Osteocyte (in vitro differentiated cells): ENCODE data around the gene ABLIM2. TPM values are rescaled to one million over a fixed set of nuclear protein-coding genes. Genes with fewer than 3 reads are reported as not detected.

ENCODE experiments used
- DNase-seq: peaks from one replicate; pipeline ENCODE4 v3.0.0; 2021; ENCODE audit warnings: mixed read lengths; ENCODE audit not compliant: unreplicated experiment; ENCODE audit errors: extremely low spot score
- H3K27ac Mint-ChIP-seq: one replicate; pipeline ENCODE4 v1.8.0; 2021; ENCODE audit warnings: mild to moderate bottlenecking, mixed read lengths; ENCODE audit not compliant: unreplicated experiment
- H3K27me3 Mint-ChIP-seq: one replicate; pipeline ENCODE4 v1.8.0; 2021; ENCODE audit warnings: mixed read lengths; ENCODE audit not compliant: unreplicated experiment
- H3K36me3 Mint-ChIP-seq: one replicate; pipeline ENCODE4 v1.8.0; 2021; ENCODE audit warnings: mixed read lengths; ENCODE audit not compliant: unreplicated experiment
- H3K4me1 Mint-ChIP-seq: one replicate; pipeline ENCODE4 v1.8.0; 2021; ENCODE audit warnings: mixed read lengths; ENCODE audit not compliant: unreplicated experiment
- H3K4me3 Mint-ChIP-seq: one replicate; pipeline ENCODE4 v1.8.0; 2021; ENCODE audit warnings: mild to moderate bottlenecking, moderate library complexity, mixed read lengths; ENCODE audit not compliant: unreplicated experiment
- H3K9me3 Mint-ChIP-seq: one replicate; pipeline ENCODE4 v1.8.0; 2021; ENCODE audit warnings: mixed read lengths; ENCODE audit not compliant: unreplicated experiment
- total RNA-seq: library from RNA; stranded (reverse); gene quantifications from 2 replicates; pipeline ENCODE4 v1.2.1, GENCODE V29; 2021
- TF ChIP-seq, protein P1 (sequence below): fragments of 200-600 bp; sonication (generic); IDR thresholded peaks from 2 replicates; pipeline ENCODE4 v1.5.0; 2021; ENCODE audit warnings: antibody characterized with exemption, mild to moderate bottlenecking, moderate library complexity

Gene ABLIM2
- total RNA-seq, 1 donor from 2014 or later, result 0.24 TPM

- Mint-ChIP-seq H3K27ac (no peak overlapping the region), H3K27me3 (peaks cover 33% of the 10 kb centered on the region), H3K9me3 (no peaks in the 10 kb centered on the region), H3K36me3 (no peaks in the 10 kb centered on the region), H3K4me1 (peaks cover 5% of the 10 kb centered on the region), H3K4me3 (no peak overlapping the region)
- no peak for DNase-seq
- TF ChIP-seq, protein P1, sequence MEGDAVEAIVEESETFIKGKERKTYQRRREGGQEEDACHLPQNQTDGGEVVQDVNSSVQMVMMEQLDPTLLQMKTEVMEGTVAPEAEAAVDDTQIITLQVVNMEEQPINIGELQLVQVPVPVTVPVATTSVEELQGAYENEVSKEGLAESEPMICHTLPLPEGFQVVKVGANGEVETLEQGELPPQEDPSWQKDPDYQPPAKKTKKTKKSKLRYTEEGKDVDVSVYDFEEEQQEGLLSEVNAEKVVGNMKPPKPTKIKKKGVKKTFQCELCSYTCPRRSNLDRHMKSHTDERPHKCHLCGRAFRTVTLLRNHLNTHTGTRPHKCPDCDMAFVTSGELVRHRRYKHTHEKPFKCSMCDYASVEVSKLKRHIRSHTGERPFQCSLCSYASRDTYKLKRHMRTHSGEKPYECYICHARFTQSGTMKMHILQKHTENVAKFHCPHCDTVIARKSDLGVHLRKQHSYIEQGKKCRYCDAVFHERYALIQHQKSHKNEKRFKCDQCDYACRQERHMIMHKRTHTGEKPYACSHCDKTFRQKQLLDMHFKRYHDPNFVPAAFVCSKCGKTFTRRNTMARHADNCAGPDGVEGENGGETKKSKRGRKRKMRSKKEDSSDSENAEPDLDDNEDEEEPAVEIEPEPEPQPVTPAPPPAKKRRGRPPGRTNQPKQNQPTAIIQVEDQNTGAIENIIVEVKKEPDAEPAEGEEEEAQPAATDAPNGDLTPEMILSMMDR, result no peak
Measured at GRCh38 chr4:8129136-8129535, 29.5 kb downstream of the ABLIM2 start.

- Mint-ChIP-seq H3K4me1 (peaks cover 9% of the 10 kb centered on the region), H3K4me3 (no peak overlapping the region), H3K27ac (no peak overlapping the region), H3K36me3 (no peaks in the 10 kb centered on the region), H3K9me3 (no peaks in the 10 kb centered on the region), H3K27me3 (peaks cover 30% of the 10 kb centered on the region)
- no peak for DNase-seq
- TF ChIP-seq, protein P1, result no peak
Measured at GRCh38 chr4:8128100-8128856, 30.3 kb downstream of the ABLIM2 start.

GRCh38 chr4:8127051-8127826 is 31.4 kb downstream of the ABLIM2 start:
- no peaks in the 10 kb centered on the region for H3K36me3 Mint-ChIP-seq
- H3K4me1 Mint-ChIP-seq, result peaks cover 13% of the 10 kb centered on the region
- peaks cover 28% of the 10 kb centered on the region for H3K27me3 Mint-ChIP-seq
- no peak overlapping the region for H3K27ac Mint-ChIP-seq
- no peak for DNase-seq
- no peak overlapping the region for H3K4me3 Mint-ChIP-seq
- TF ChIP-seq, protein P1, result no peak
- H3K9me3 Mint-ChIP-seq, result no peaks in the 10 kb centered on the region

- TF ChIP-seq, protein P1, result no peak
- Mint-ChIP-seq H3K27ac (no peak overlapping the region), H3K9me3 (no peaks in the 10 kb centered on the region), H3K27me3 (peaks cover 28% of the 10 kb centered on the region), H3K4me3 (no peak overlapping the region), H3K36me3 (no peaks in the 10 kb centered on the region), H3K4me1 (peaks cover 13% of the 10 kb centered on the region)
- no peak for DNase-seq
Measured at GRCh38 chr4:8126523-8126922, 32.1 kb downstream of the ABLIM2 start.

GRCh38 chr4:8125526-8126056 is 33.0 kb downstream of the ABLIM2 start:
- no peak overlapping the region for H3K27ac Mint-ChIP-seq
- no peaks in the 10 kb centered on the region for H3K36me3 Mint-ChIP-seq
- TF ChIP-seq, protein P1, result no peak
- H3K4me3 Mint-ChIP-seq, result no peak overlapping the region
- peaks cover 24% of the 10 kb centered on the region for H3K27me3 Mint-ChIP-seq
- DNase-seq, result no peak
- peaks cover 13% of the 10 kb centered on the region for H3K4me1 Mint-ChIP-seq
- H3K9me3 Mint-ChIP-seq, result no peaks in the 10 kb centered on the region
